HG02870 (cell line): ENCODE data around the gene RAP1GAP2.

Source experiments
- ATAC-seq: cut with Tn5 transposase; IDR thresholded peaks from one replicate; pipeline ENCODE4 v1.9.1; 2021; ENCODE audit warnings: mild to moderate bottlenecking, moderate library complexity; ENCODE audit not compliant: unreplicated experiment

The RAP1GAP2 gene

GRCh38 chr17:2852729-2853282, 56.6 kb downstream of the RAP1GAP2 start:
- ATAC-seq, result no peak

DNA sequence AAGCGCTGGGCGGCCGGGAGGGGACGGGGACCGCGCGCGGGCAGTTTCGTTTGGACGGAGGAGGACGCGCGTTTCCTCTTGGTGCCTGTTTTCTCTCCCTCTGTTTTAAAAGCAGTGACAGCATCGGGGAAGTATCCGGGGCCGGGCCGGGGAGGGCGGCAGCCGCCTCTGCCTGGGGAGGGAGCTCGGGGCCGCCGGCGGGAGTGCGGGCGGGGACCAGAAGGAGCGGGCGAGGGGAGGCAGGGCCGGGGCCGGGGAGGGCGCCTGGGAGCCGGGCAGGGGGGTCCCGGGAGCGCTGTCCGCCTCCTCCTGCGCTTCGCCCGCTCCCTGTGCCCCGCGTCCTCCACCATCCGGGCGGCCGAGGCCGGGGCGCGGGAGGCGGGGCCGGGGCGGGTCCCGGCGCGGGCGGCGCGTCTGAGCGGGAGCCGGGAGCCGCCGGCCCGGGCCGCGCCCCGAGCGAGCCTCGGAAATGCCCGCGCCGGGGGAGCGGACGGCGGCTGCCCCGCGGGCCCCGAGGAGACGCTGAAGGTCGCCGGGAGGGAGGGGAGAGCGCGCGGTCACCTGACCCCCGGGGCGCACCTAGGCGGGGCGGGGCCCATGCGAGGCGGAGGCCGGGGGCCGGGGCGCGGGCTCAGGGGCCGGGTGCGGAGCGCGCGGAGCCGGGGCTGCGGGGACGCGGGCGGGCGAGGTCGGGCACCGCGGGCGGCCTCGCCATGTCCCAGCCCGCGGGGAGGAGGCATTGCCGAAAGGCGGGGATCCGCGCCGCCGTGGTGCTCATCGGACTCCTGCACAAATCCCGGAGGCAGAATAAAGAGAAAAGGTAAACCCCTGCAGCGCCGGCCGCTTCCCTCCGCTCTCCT, 57.3 kb downstream of the RAP1GAP2 start:
- no peak for ATAC-seq

DNA sequence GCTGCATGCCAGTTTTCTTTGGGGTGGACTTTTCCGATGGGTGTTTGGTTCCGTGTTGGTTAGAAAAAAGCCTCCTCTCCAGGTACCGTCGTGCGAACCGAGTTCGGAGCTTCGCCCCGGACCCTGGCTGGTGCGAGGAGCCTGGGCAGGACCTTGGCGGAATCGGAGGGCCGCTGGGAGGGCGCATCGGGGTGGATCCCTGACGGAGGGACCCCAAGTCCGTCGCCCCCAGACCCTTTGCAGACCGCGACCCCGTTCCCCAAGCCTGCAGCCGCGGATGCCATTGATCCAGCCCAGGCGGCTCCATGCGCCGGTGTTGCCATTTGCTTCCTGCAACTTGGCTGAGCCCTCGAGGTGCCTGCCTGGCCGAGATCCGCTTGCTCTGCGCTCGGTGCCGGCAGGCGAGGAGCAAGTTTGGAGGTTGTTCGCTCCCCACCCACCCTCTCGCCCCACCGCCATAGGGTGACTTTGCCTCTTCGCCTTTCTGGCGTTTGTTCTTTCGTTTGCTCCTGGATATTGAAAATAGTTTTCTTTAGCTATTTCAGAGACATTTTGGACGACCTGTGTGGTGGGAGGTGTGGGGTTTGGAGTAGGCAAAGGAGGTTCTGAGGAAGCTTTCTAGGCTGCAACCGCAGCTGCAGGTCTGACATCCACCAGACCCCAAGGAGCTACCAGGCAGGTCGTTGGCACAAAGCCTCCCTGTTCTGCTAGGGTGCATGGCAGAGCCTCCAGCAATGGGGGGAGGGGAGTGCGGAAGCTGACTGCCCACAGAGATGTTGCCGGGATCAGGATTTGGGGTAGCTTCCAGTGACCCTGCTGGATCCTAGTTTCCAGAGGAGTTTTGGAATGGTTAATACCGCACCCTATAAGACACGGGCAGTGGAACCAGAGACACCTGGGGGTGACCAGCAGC, 58.2 kb downstream of the RAP1GAP2 start:
- no peak for ATAC-seq

DNA sequence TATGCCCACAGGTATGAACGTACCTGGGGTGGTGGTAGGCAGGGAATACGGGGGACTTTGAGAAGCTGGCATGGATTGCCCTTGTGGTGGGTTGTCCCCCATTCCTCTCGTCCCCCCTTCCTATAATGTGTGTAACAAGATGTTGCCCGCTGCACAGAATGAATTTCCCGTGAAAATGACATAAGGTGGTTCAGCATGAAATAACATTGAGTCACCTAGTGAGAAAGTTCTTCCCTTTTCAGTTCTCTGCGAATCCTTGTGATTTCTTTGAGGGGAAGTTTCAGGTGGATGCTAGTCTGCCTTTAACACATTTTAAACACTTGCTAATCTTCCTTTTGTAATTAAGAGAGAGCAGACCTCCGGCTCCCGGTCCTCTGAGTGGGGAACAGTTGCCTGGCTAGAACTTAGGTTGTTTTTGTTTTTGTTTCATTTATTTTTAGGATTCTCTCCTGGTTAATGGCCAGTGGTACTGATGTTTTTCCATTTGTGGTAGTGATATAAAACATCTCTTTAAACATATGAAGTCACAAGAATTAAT, 58.9 kb downstream of the RAP1GAP2 start:
- no peak for ATAC-seq

DNA sequence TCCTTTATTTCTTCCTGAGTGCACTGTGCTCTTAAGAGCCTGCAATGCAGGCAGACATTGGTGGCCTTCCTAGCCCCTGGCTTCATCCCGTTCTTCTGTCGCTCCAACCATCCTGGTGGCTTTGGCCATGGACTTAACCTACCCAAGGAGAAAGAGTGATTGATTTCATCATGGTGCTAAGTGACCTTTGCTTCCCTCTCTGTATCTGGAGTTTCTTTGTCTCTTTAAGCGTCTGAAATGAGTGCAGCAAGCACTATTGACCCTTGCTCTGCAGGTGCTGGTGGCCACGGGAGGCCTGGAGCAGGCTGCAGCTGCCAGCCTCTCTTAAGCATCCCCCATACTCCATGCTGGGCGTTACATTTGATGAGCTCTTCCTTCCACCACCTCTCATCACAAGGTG, 60.5 kb downstream of the RAP1GAP2 start:
- no peak for ATAC-seq

- ATAC-seq, result no peak
These were observed 63.8 kb downstream of the RAP1GAP2 start for GRCh38 chr17:2860045-2860444.

- no peak for ATAC-seq
These were observed 64.6 kb downstream of the RAP1GAP2 start for GRCh38 chr17:2860883-2861282.

DNA sequence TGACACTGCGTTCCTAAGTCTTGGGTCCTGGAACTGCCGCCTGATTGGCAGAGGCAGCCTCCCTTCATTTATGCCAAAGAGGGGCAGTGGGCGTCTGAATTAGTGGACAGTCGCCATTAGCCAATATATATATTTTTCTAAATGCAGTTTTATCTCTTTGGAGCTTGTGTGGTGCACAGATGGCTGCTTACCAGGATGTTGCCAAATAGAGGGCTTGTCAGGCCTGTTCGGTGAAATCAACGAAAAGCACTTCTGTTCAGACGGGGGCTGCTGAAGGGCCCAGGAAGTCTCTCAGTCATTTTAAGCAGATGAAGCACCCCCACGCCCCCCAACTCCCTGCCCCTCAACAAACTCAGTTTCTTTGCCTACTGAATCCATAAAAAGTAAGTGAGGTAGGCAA, 66.0 kb downstream of the RAP1GAP2 start:
- no peak for ATAC-seq

- no peak for ATAC-seq
These were observed 67.0 kb downstream of the RAP1GAP2 start for GRCh38 chr17:2863204-2863603.

DNA sequence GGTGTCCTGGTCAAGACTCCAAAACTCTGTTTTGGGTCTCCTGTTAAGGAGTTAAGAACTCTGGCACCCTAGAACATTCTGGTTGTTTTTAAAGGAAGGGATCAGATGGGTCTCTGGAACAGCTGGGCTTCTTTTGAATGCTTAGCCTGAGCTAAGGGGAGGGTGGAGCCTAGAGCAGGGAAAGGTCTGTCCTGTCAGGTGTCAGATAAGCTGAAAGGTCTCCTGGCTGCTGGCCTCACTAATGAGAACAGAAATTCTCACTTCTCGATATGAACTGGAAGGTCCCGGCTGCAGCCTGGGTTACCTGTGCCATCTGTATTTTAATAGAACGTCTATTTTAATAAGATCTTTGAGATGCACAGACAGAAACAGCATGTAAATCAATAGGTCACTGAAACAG, 69.0 kb downstream of the RAP1GAP2 start:
- no peak for ATAC-seq

GRCh38 chr17:2867441-2868424, 71.5 kb downstream of the RAP1GAP2 start:
- no peak for ATAC-seq

DNA sequence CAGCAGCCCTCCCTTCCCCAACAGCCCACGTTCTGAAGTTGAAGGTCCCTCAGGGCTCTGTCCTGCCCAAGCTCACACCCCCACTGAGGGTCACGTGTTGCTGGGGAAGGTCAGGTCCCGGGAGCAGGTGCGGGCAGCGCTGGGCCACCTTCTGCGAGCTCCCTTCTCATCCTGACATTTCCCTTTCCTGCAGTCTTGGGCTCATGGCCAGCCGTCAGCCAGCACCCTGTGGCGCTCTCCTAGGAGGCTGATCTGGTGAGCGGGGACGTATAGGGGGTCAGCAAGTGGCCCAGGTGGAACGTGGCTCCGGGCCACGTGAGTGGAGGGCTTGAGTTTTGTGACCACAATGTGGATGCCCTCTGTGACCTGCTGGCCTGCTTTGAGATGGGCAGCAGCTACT, 73.4 kb downstream of the RAP1GAP2 start:
- ATAC-seq, result no peak

DNA sequence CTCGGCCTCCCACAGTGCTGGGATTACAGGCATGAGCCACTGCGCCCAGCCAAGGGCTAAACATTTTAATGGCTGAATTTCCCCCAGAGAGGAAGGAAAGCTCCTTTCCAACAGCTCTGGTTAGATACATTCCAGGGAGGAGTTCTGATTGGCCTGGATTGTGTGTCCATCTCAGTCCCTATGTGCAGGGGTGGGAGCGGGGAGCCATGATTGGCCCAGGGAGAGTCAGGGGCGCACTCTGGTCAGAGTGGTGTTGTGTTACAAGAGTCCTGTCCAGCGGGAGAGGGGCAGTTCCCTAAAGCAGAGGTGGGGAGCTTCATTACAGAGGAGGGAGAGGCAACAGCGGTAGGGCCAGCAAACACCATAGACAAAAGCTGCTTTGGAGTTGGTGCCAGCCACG, 75.0 kb downstream of the RAP1GAP2 start:
- ATAC-seq, result no peak

DNA sequence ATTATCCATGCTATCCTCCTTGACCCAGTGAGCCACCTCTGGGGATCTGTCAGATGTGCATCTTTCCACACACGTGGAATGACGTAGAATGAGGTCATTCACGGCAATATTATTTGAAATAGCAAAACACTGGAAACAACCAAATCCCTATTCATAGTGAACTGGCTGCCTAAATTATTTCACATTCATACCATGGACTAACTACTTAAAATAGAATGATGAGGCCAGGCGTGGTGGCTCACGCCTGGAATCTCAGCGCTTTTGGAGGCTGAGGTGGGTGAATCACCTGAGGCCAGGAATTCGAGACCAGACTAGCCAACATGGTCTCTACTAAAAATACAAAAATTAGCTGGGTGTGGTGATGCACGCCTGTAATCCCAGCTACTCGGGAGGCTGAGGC, 75.5 kb downstream of the RAP1GAP2 start:
- ATAC-seq, result no peak

GRCh38 chr17:2872282-2872681, 76.0 kb downstream of the RAP1GAP2 start:
- ATAC-seq, result no peak

DNA sequence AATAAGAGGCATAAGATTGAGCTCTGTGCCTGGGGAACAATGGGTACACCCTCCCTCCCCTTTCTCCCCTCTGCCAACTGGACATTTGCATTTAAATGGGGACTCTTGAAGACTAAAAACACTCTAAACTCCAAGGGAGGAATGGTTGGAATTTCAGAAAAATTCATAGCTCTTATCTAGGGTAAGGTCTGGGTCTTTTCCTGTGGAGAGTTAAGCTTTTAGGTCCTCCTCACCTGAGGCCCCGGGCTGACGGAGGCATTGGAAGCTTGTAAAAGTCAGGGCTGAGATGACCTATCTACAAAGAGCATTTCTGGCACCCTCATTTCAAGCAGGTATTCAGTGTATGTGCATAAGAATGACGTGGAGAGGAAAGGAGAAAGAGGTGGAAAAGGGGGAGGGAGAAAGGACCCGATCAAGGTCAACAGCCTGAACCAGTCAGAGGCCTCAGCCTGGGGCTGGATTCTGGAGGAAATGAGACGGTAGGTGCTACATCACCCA, 78.0 kb downstream of the RAP1GAP2 start:
- ATAC-seq, result no peak

DNA sequence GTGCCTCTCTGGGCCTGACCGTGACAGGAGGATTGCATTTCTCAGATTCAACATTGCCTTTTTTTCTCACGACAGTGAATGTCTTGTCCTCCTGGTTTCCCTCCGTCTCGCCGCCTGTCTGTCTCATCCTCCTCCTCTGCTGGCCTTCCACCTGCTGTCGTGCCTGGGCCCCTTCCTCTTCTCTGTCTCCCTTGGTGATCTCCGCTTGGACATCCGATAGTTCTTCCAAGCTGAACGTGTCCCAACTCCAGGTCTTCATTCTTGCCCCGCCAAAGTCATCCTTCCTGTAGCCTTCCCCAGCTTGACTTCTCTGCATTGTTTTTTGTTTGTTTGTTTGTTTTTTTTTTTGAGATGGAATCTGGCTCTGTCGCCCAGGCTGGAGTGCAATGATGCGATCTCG, 79.4 kb downstream of the RAP1GAP2 start:
- no peak for ATAC-seq

- ATAC-seq, result no peak
These were observed 80.2 kb downstream of the RAP1GAP2 start for GRCh38 chr17:2876467-2876866.

- ATAC-seq, result no peak
These were observed 82.6 kb downstream of the RAP1GAP2 start for GRCh38 chr17:2878751-2879254.

GRCh38 chr17:2880050-2880449, 83.8 kb downstream of the RAP1GAP2 start:
- no peak for ATAC-seq
